GM23248 (cell line): ENCODE measurements around the gene CTU2. TPM values are rescaled to one million over a fixed set of nuclear protein-coding genes. Genes with fewer than 3 reads are reported as not detected.

Experiments used
- DNase-seq: peaks from one replicate; pipeline ENCODE4 v3.0.0-alpha.2; 2015
- H2AFZ ChIP-seq: fragments of 200-600 bp; sonication (generic); 2 replicates; pipeline ENCODE4 v1.6.1; 2016; ENCODE audit warnings: antibody characterized with exemption
- H3F3A ChIP-seq: fragments of 200-600 bp; sonication (generic); 2 replicates; pipeline ENCODE4 v1.6.1; 2016; ENCODE audit warnings: mild to moderate bottlenecking, antibody characterized with exemption, mixed run types; ENCODE audit not compliant: insufficient read depth
- H3K27ac ChIP-seq: fragments of 200-600 bp; sonication (generic); 2 replicates; pipeline ENCODE4 v1.5.1; 2016; ENCODE audit warnings: mild to moderate bottlenecking
- H3K27me3 ChIP-seq: fragments of 200-600 bp; sonication (generic); replicated peaks from 2 replicates; pipeline ENCODE4 v1.6.1; 2016; ENCODE audit warnings: mild to moderate bottlenecking; ENCODE audit not compliant: insufficient read depth
- H3K36me3 ChIP-seq: fragments of 200-600 bp; sonication (generic); 2 replicates; pipeline ENCODE4 v1.6.1; 2016; ENCODE audit warnings: low read depth, mild to moderate bottlenecking
- H3K4me1 ChIP-seq: fragments of 200-600 bp; sonication (generic); 2 replicates; pipeline ENCODE4 v1.6.1; 2016; ENCODE audit warnings: mild to moderate bottlenecking; ENCODE audit not compliant: insufficient read depth
- H3K4me2 ChIP-seq: fragments of 200-600 bp; sonication (generic); one replicate; pipeline ENCODE4 v1.6.1; 2016; ENCODE audit warnings: mild to moderate bottlenecking; ENCODE audit not compliant: unreplicated experiment
- H3K4me3 ChIP-seq: fragments of 200-600 bp; sonication (generic); 2 replicates; pipeline ENCODE4 v1.5.1; 2016; ENCODE audit warnings: mild to moderate bottlenecking
- H3K79me2 ChIP-seq: fragments of 200-600 bp; sonication (generic); 2 replicates; pipeline ENCODE4 v1.6.1; 2016; ENCODE audit warnings: mild to moderate bottlenecking; ENCODE audit not compliant: insufficient read depth
- H3K9ac ChIP-seq: fragments of 200-600 bp; sonication (generic); 2 replicates; pipeline ENCODE4 v1.6.1; 2016; ENCODE audit warnings: mild to moderate bottlenecking
- H3K9me2 ChIP-seq: fragments of 200-600 bp; sonication (generic); 2 replicates; pipeline ENCODE4 v1.6.1; 2016; ENCODE audit warnings: mixed run types, mild to moderate bottlenecking, moderate library complexity; ENCODE audit not compliant: insufficient read depth
- H3K9me3 ChIP-seq: fragments of 200-600 bp; sonication (generic); one replicate; pipeline ENCODE4 v1.6.1; 2017; ENCODE audit warnings: low read depth
- H4K20me1 ChIP-seq: fragments of 200-600 bp; sonication (generic); 2 replicates; pipeline ENCODE4 v1.6.0; 2016; ENCODE audit not compliant: insufficient read depth
- EZH2 ChIP-seq: fragments of 200-600 bp; sonication (generic); IDR thresholded peaks from 2 replicates; pipeline ENCODE4 v1.6.1; 2018; ENCODE audit warnings: antibody characterized with exemption, mild to moderate bottlenecking; ENCODE audit not compliant: insufficient read depth, poor library complexity, severe bottlenecking
- EZH2phosphoT487 ChIP-seq: fragments of 200-600 bp; sonication (generic); IDR thresholded peaks from 2 replicates; pipeline ENCODE4 v1.6.1; 2018; ENCODE audit warnings: antibody characterized with exemption, moderate library complexity, mild to moderate bottlenecking, low read depth; ENCODE audit not compliant: insufficient read depth
- WGBS, 2 experiments: methylation state at CpG; one replicate each; pipeline ENCODE4 v1.1.6; 2015 to 2017; ENCODE audit warnings: low lambda C conversion rate in 2 of 2, low coverage in 1 of 2; ENCODE audit errors: missing lambda C conversion rate in 2 of 2; 5-methylcytosine and 5-hydroxymethylcytosine counted together
- in situ Hi-C: fragments of 300-500 bp; cut with MboI; formaldehyde crosslinking; loops from 2 replicates; pipeline ENCODE4 v1.15.0; 2020
- polyA plus RNA-seq: library from polyadenylated mRNA; unstranded; fragments of >200 nt; fragmentation: Nextera tagmentation; extraction: Ambion mirVana; gene quantifications from 2 replicates; pipeline ENCODE4 v1.2.1, GENCODE V29; 2016
- total RNA-seq: library from RNA; depleted of rRNA; stranded (reverse); fragments of >200 nt; shearing (Covaris generic); gene quantifications from 2 replicates; pipeline ENCODE4 v1.2.3, GENCODE V29; 2014

CTU2 gene
- total and polyA plus RNA-seq, 2 experiments from 2014 or later = 16.1 to 20.4 TPM

- TF ChIP-seq EZH2phosphoT487 (no peak), EZH2 (no peak)
- no peak overlapping the region for H3K4me2 ChIP-seq
- no peaks in the 10 kb centered on the region for H3K27me3 ChIP-seq
- peaks cover 12% of the 10 kb centered on the region for H4K20me1 ChIP-seq
- H3K9me2 ChIP-seq = no peaks in the 10 kb centered on the region
- no peak overlapping the region for H3K27ac ChIP-seq
- H3K4me1 ChIP-seq = peaks cover 13% of the 10 kb centered on the region
- H3K9ac ChIP-seq = no peak overlapping the region
- peaks cover 100% of the 10 kb centered on the region for H3K79me2 ChIP-seq
- no peak overlapping the region for H3K4me3 ChIP-seq
- H3F3A ChIP-seq = no peaks in the 10 kb centered on the region
- in situ Hi-C loops = no loop called here
- no peaks in the 10 kb centered on the region for H3K9me3 ChIP-seq
- no peak overlapping the region for H2AFZ ChIP-seq
- WGBS, 2 experiments = 84 to 89% methylated on average over 20 to 26 of the region's 26 CpGs
- no peaks in the 10 kb centered on the region; the same call in 1 of the 2 replicates for H3K36me3 ChIP-seq
- no peak for DNase-seq
Observed at GRCh38 chr16:88759245-88759975, 53.1 kb downstream of the CTU2 start.

GRCh38 chr16:88759976-88760350 is 53.7 kb downstream of the CTU2 start:
- Histone ChIP-seq H3F3A (no peaks in the 10 kb centered on the region), H3K27ac (no peak overlapping the region), H3K79me2 (peaks cover 100% of the 10 kb centered on the region), H3K27me3 (no peaks in the 10 kb centered on the region), H3K9me3 (no peaks in the 10 kb centered on the region), H2AFZ (no peak overlapping the region), H3K9me2 (no peaks in the 10 kb centered on the region), H3K4me3 (no peak overlapping the region), H3K4me2 (no peak overlapping the region), H4K20me1 (peaks cover 12% of the 10 kb centered on the region), H3K36me3 (no peaks in the 10 kb centered on the region; the same call in 1 of the 2 replicates), H3K4me1 (peaks cover 8% of the 10 kb centered on the region), H3K9ac (no peak overlapping the region)
- TF ChIP-seq EZH2phosphoT487 (no peak), EZH2 (no peak)
- no peak for DNase-seq
- in situ Hi-C loops = no loop called here
- WGBS, 2 experiments = 97 to 98% methylated on average over 16 to 22 of the region's 22 CpGs

- Histone ChIP-seq H3F3A (no peaks in the 10 kb centered on the region), H3K4me3 (no peak overlapping the region)
Observed at GRCh38 chr16:88760424-88761142, 54.3 kb downstream of the CTU2 start.

GRCh38 chr16:88761143-88761534 is 54.8 kb downstream of the CTU2 start:
- Histone ChIP-seq H3F3A (no peaks in the 10 kb centered on the region), H4K20me1 (peaks cover 12% of the 10 kb centered on the region), H3K4me1 (no peaks in the 10 kb centered on the region; the same call in 1 of the 2 replicates), H3K4me3 (no peak overlapping the region), H3K9ac (no peak overlapping the region), H3K27me3 (no peaks in the 10 kb centered on the region), H2AFZ (no peak overlapping the region), H3K4me2 (no peak overlapping the region), H3K9me3 (no peaks in the 10 kb centered on the region), H3K36me3 (no peaks in the 10 kb centered on the region; the same call in 1 of the 2 replicates), H3K9me2 (no peaks in the 10 kb centered on the region), H3K79me2 (peaks cover 100% of the 10 kb centered on the region), H3K27ac (no peak overlapping the region)
- TF ChIP-seq EZH2 (no peak), EZH2phosphoT487 (no peak)
- in situ Hi-C loops = no loop called here
- 92 to 94% methylated on average over 11 of the region's 11 CpGs for WGBS, 2 experiments
- no peak for DNase-seq

More at GRCh38 chr16:88760424-88761142, 54.3 kb downstream of the CTU2 start:
- no peak for DNase-seq
- H4K20me1 ChIP-seq = peaks cover 12% of the 10 kb centered on the region
- 92 to 95% methylated on average over 24 of the region's 24 CpGs for WGBS, 2 experiments
- in situ Hi-C loops = no loop called here
- H3K36me3 ChIP-seq = no peaks in the 10 kb centered on the region; the same call in 1 of the 2 replicates
- H3K79me2 ChIP-seq = peaks cover 100% of the 10 kb centered on the region
- H3K9me3 ChIP-seq = no peaks in the 10 kb centered on the region
- H3K9ac ChIP-seq = no peak overlapping the region
- no peak overlapping the region for H3K4me2 ChIP-seq
- no peak overlapping the region for H2AFZ ChIP-seq
- H3K4me1 ChIP-seq = peaks cover 3% of the 10 kb centered on the region
- no peaks in the 10 kb centered on the region for H3K9me2 ChIP-seq
- no peak for TF ChIP-seq EZH2phosphoT487
- no peaks in the 10 kb centered on the region for H3K27me3 ChIP-seq
- H3K27ac ChIP-seq = no peak overlapping the region
